HepG2 (cell line): ENCODE measurements around the gene TSC1. TPM values are rescaled to one million over a fixed set of nuclear protein-coding genes. Genes with fewer than 3 reads are reported as not detected.

Source experiments
- ATAC-seq: fragments of 200-7000 bp; cut with Tn5 transposase; 3 replicates; pipeline ENCODE4 v1.9.1; 2020; ENCODE audit warnings: mild to moderate bottlenecking, moderate library complexity
- BruUV-seq: library from RNA; stranded (reverse); fragments of 400-500 nt; replicated peaks from 2 replicates; lab custom pipeline; 2021; lab: Mats Ljungman, UMichigan
- CTCF ChIA-PET: fragments of 300-600 bp; formaldehyde crosslinking; extraction: SDS; loops from one replicate; lab custom pipeline; 2021; ENCODE audit warnings: low total read pairs, inconsistent platforms, low intra/inter-chr PET ratio; lab: Yijun Ruan, JAX
- POLR2A ChIA-PET: fragments of 350-600 bp; sonication (Branson Sonifier 250); formaldehyde crosslinking; loops from one replicate; lab custom pipeline; 2020; ENCODE audit warnings: antibody characterized with exemption, inconsistent platforms; lab: Yijun Ruan, JAX
- DNase-seq: peaks from one replicate; pipeline ENCODE4 v3.0.0-alpha.2; 2015; ENCODE audit warnings: low spot score
- FAIRE-seq: peaks from 3 replicates; lab custom pipeline; 2011; peaks lifted over from hg19 to GRCh38; lab: Jason Lieb, UNC
- H2AFZ ChIP-seq: one replicate; pipeline ENCODE4 v1.6.1; 2011; ENCODE audit warnings: low read length, inconsistent platforms
- H3K27ac ChIP-seq: fragments of 300-600 bp; 3 replicates; pipeline ENCODE4 v1.8.0; 2011; ENCODE audit warnings: mixed run types, mild to moderate bottlenecking, mixed read lengths, low read length, inconsistent platforms; ENCODE audit not compliant: insufficient read depth; ENCODE audit errors: extremely low read length
- H3K27me3 ChIP-seq, 2 experiments: fragments of 200-600 bp in 1 of 2; 2 replicates in 1 of 2; 3 replicates in 1 of 2; pipeline versions ENCODE4 v1.6.0 to v1.8.0; 2011; ENCODE audit warnings: low read length in 2 of 2, mild to moderate bottlenecking in 2 of 2, moderate library complexity in 2 of 2, inconsistent platforms in 1 of 2; ENCODE audit not compliant: insufficient read depth in 2 of 2, control insufficient read depth in 1 of 2
- H3K36me3 ChIP-seq, 2 experiments: fragments of 200-600 bp in 1 of 2; replicated peaks in 1 of 2; 2 replicates in 1 of 2; 3 replicates in 1 of 2; pipeline versions ENCODE4 v1.5.1 to v1.8.0; 2011; ENCODE audit warnings: low read length in 2 of 2, inconsistent platforms in 1 of 2; ENCODE audit not compliant: insufficient read depth in 2 of 2, control insufficient read depth in 1 of 2
- H3K4me1 ChIP-seq: 2 replicates; pipeline ENCODE4 v1.5.1; 2012; ENCODE audit warnings: low read length, inconsistent platforms; ENCODE audit not compliant: insufficient read depth
- H3K4me2 ChIP-seq: 2 replicates; pipeline ENCODE4 v1.6.0; 2011; ENCODE audit warnings: low read depth, low read length, inconsistent platforms
- H3K4me3 ChIP-seq, 3 experiments: fragments of 200-600 bp in 1 of 3; sonication (generic), shearing (Covaris generic) in 1 of 3; replicated peaks in 1 of 3; 2 replicates each; pipeline ENCODE4 v1.5.1; 2011 to 2016; ENCODE audit warnings: low read length in 3 of 3, inconsistent platforms in 2 of 3, low read depth in 2 of 3, mild to moderate bottlenecking in 2 of 3, control low read depth in 1 of 3, mixed read lengths in 1 of 3; ENCODE audit not compliant: insufficient read depth in 1 of 3
- H3K79me2 ChIP-seq: one replicate; pipeline ENCODE4 v1.6.1; 2011; ENCODE audit warnings: low read length, inconsistent platforms; ENCODE audit not compliant: insufficient read depth
- H3K9ac ChIP-seq: 2 replicates; pipeline ENCODE4 v1.6.0; 2011; ENCODE audit warnings: mild to moderate bottlenecking, low read depth, low read length, inconsistent platforms; ENCODE audit not compliant: insufficient read depth
- H3K9me3 ChIP-seq: 2 replicates; pipeline ENCODE4 v1.5.1; 2012; ENCODE audit warnings: mild to moderate bottlenecking, low read length
- H4K20me1 ChIP-seq: 2 replicates; pipeline ENCODE4 v1.6.0; 2011; ENCODE audit warnings: inconsistent platforms, mild to moderate bottlenecking, low read length, moderate library complexity; ENCODE audit not compliant: insufficient read depth
- CBX5 ChIP-seq: sonication (generic); formaldehyde crosslinking; IDR thresholded peaks from 2 replicates; pipeline ENCODE4 v1.4.0; 2020; ENCODE audit warnings: missing genetic modification reagents, borderline replicate concordance
- CSRNP2 ChIP-seq: sonication (generic); formaldehyde crosslinking; conservative IDR thresholded peaks from 2 replicates; pipeline ENCODE4 v1.8.0; 2022; ENCODE audit warnings: low read depth, missing genetic modification reagents
- FOXP1 ChIP-seq, 2 experiments: fragments of 450-650 bp in 1 of 2; IDR thresholded peaks; 2 replicates each; pipeline ENCODE4 v1.6.1; 2017 to 2018; ENCODE audit warnings: antibody characterized with exemption in 1 of 2
- GATAD2A ChIP-seq: IDR thresholded peaks from 2 replicates; pipeline ENCODE4 v1.6.1; 2016
- HDAC6 ChIP-seq: fragments of 200-600 bp; sonication (generic); IDR thresholded peaks from 2 replicates; pipeline ENCODE4 v1.7.0; 2017; ENCODE audit warnings: mild to moderate bottlenecking, antibody characterized with exemption, low read length, low read depth
- KAT2B ChIP-seq: fragments of 150-350 bp; IDR thresholded peaks from 2 replicates; pipeline ENCODE4 v1.6.1; 2014; ENCODE audit warnings: low read depth, low read length, borderline replicate concordance
- KLF16 ChIP-seq, 2 experiments: sonication (generic) in 1 of 2; formaldehyde crosslinking in 1 of 2; IDR thresholded peaks; 2 replicates each; pipeline versions ENCODE4 v1.6.1 to v1.8.0; 2016 to 2023; ENCODE audit warnings: missing genetic modification reagents in 2 of 2, missing compliant biosample characterization in 1 of 2
- NCOA5 ChIP-seq: sonication (generic); formaldehyde crosslinking; IDR thresholded peaks from 2 replicates; pipeline ENCODE4 v1.4.0; 2020; ENCODE audit warnings: missing genetic modification reagents
- NR2F6 ChIP-seq, 2 experiments: IDR thresholded peaks; 2 replicates each; pipeline ENCODE4 v1.6.1; 2016; ENCODE audit warnings: antibody characterized with exemption in 1 of 2, mild to moderate bottlenecking in 1 of 2
- POLR2G ChIP-seq: fragments of 200-400 bp; formaldehyde crosslinking; IDR thresholded peaks from 2 replicates; pipeline ENCODE4 v1.6.1; 2018; ENCODE audit warnings: mild to moderate bottlenecking, low read depth, low read length, moderate library complexity
- PRDM4 ChIP-seq: sonication (generic); formaldehyde crosslinking; IDR thresholded peaks from 2 replicates; pipeline ENCODE4 v1.9.0; 2021; ENCODE audit warnings: missing genetic modification reagents, borderline replicate concordance
- PTBP1 ChIP-seq: fragments of 200-400 bp; formaldehyde crosslinking; IDR thresholded peaks from 2 replicates; pipeline ENCODE4 v1.6.1; 2018; ENCODE audit warnings: low read length, low read depth; ENCODE audit not compliant: poor library complexity, severe bottlenecking
- ZNF747 ChIP-seq: sonication (generic); formaldehyde crosslinking; IDR thresholded peaks from 2 replicates; pipeline ENCODE4 v1.8.1; 2023; ENCODE audit warnings: missing genetic modification reagents, mild to moderate bottlenecking, borderline replicate concordance
- ZNF83 ChIP-seq: sonication (generic); formaldehyde crosslinking; IDR thresholded peaks from 2 replicates; pipeline ENCODE4 v1.4.0; 2020; ENCODE audit warnings: missing genetic modification reagents, mild to moderate bottlenecking, borderline replicate concordance
- ZSCAN9 ChIP-seq: IDR thresholded peaks from 2 replicates; pipeline ENCODE4 v1.6.1; 2016; ENCODE audit warnings: borderline replicate concordance
- WGBS: methylation state at CpG from one replicate; pipeline ENCODE4 v1.1.6; 2017; ENCODE audit warnings: low lambda C conversion rate; 5-methylcytosine and 5-hydroxymethylcytosine counted together
- in situ Hi-C: cut with HindIII; loops from 2 replicates; pipeline ENCODE4 v1.10.0; 2017; ENCODE audit warnings: low pct_unique_long_range_greater_than_20kb; ENCODE audit not compliant: extremely low pct_ligation_motif_present
- intact Hi-C: fragments of 100-400 bp; cut with micrococcal nuclease; formaldehyde crosslinking; loops from one replicate; pipeline ENCODE4 v1.10.0; 2022; ENCODE audit not compliant: unreplicated experiment
- polyA plus RNA-seq, 8 experiments: library from polyadenylated mRNA; depleted of rRNA in 3 of 8; stranded (reverse) in 7 of 8; unstranded in 1 of 8; fragments of >200 nt; fragmentation: Illumina TruSeq in 4 of 8; extraction: Trizol in 4 of 8; gene quantifications; 2 replicates each; pipeline versions ENCODE4 v1.2.1 to v1.2.3, GENCODE V29; 2011 to 2016; ENCODE audit warnings: low read depth in 4 of 8, missing spikeins in 1 of 8, mixed read lengths in 1 of 8; ENCODE audit not compliant: insufficient read depth in 1 of 8
- total RNA-seq, 5 experiments: library from RNA; depleted of rRNA; stranded (reverse); fragments of >200 nt; fragmentation: Illumina TruSeq; extraction: Trizol; gene quantifications; 2 replicates each; pipeline ENCODE4 v1.2.3, GENCODE V29; 2016; ENCODE audit warnings: low read depth in 1 of 5

Gene TSC1
- total and polyA plus RNA-seq, 2 of the 13 experiments (the other 11 are each of a cell fraction or from before 2014, with no cell fraction given) = 31.6 to 66.1 TPM

- no peak overlapping the region for H3K9ac ChIP-seq
- no peak overlapping the region for H3K4me2 ChIP-seq
- 58% methylated on average over 3 of the region's 3 CpGs for WGBS
- POLR2A ChIA-PET = no interaction called here
- BruUV-seq = no TSS peak
- no peak overlapping the region for H2AFZ ChIP-seq
- in situ Hi-C loops = no loop called here
- H3K4me1 ChIP-seq = peaks cover 34% of the 10 kb centered on the region
- H4K20me1 ChIP-seq = no peaks in the 10 kb centered on the region
- ATAC-seq (no peak), DNase-seq (no peak), FAIRE-seq (no peak)
- intact Hi-C loops = loop anchor here (10.0 kb wide), 1 partner anchor 162 kb away; no protein-coding TSS in a partner anchor
- no peaks in the 10 kb centered on the region for H3K9me3 ChIP-seq
- peaks cover 0 to 19% of the 10 kb centered on the region in 2 experiments; a peak in 4 of 5 replicates for H3K27me3 ChIP-seq
- TF ChIP-seq CSRNP2 (CRISPR knock-in tag) = no peak
- no peak for TF ChIP-seq ZNF747 (CRISPR knock-in tag)
- no peak for TF ChIP-seq GATAD2A (CRISPR knock-in tag)
- no peak for TF ChIP-seq KLF16 (CRISPR knock-in tag; IDR thresholded peaks at IDR 0.05)
- H3K79me2 ChIP-seq = no peaks in the 10 kb centered on the region
- H3K36me3 ChIP-seq = no peaks in the 10 kb centered on the region
- H3K27ac ChIP-seq = no peak overlapping the region
- no peak overlapping the region for H3K4me3 ChIP-seq
- CTCF ChIA-PET = interaction anchor here (4.5 kb wide), 1 partner anchor 46 kb away, joined by 50 read pairs; no protein-coding TSS in a partner anchor
Observed at GRCh38 chr9:132976571-132976970, 32.2 kb upstream of the TSC1 start.

GRCh38 chr9:132975961-132976360 is 31.5 kb upstream of the TSC1 start:
- intact Hi-C loops = loop anchor here (10.0 kb wide), 1 partner anchor 161 kb away; no protein-coding TSS in a partner anchor
- TF ChIP-seq KAT2B = no peak
- no peak for TF ChIP-seq ZSCAN9
- no peak for TF ChIP-seq PRDM4 (CRISPR knock-in tag)
- no peak for TF ChIP-seq HDAC6
- TF ChIP-seq ZNF83 (CRISPR knock-in tag) = no peak
- no peak for TF ChIP-seq NR2F6 (IDR thresholded peaks at IDR 0.05)
- no peak for TF ChIP-seq NR2F6 (CRISPR knock-in tag; IDR thresholded peaks at IDR 0.05)
- no peak for TF ChIP-seq POLR2G
- TF ChIP-seq PTBP1 = no peak
- no peak for TF ChIP-seq FOXP1 (IDR thresholded peaks at IDR 0.05)
- no peak for TF ChIP-seq FOXP1 (CRISPR knock-in tag; IDR thresholded peaks at IDR 0.05)
- no peak for TF ChIP-seq CBX5 (CRISPR knock-in tag)
- no peak for TF ChIP-seq NCOA5 (CRISPR knock-in tag)

More at GRCh38 chr9:132975961-132976360, 31.5 kb upstream of the TSC1 start:
- Histone ChIP-seq H3K9ac (no peak overlapping the region), H3K4me3 (no peak overlapping the region), H3K79me2 (no peaks in the 10 kb centered on the region), H2AFZ (no peak overlapping the region), H4K20me1 (no peaks in the 10 kb centered on the region), H3K27me3 (peaks cover 0 to 19% of the 10 kb centered on the region in 2 experiments; a peak in 4 of 5 replicates), H3K27ac (no peak overlapping the region), H3K9me3 (no peaks in the 10 kb centered on the region), H3K4me1 (peaks cover 34% of the 10 kb centered on the region), H3K36me3 (no peaks in the 10 kb centered on the region), H3K4me2 (no peak overlapping the region)
- in situ Hi-C loops = no loop called here
- BruUV-seq = no TSS peak
- POLR2A ChIA-PET = no interaction called here
- no peak for DNase-seq
- CTCF ChIA-PET = interaction anchor here (4.5 kb wide), 1 partner anchor 47 kb away, joined by 50 read pairs; no protein-coding TSS in a partner anchor
- WGBS = 45% methylated on average over 6 of the region's 6 CpGs
- ATAC-seq = no peak
- no peak for FAIRE-seq
